ENCODE measurements around the gene CAPZB.

DNA sequence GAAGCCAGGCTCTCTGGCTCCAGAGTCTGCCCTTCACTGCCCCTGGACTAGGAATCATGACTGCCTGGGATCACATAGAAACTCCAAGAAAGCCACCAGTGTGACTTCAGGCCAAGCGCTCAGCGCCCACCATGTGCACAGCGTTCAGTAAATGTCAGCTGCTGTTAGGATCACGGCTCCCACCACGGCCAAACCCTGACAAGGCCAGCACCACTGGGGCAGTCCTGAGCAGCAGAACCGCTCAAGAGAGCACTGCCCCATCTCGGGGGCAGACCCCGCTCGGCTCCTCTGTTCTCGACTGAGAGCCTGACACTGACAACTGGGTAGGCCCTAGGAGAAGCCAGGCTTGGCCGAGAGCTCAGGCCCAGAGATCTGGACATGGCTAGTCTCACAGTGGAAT is 10.0 kb downstream of the CAPZB start:
- TF ChIP-seq BACH2 (CRISPR knock-in tag; IDR thresholded peaks at IDR 0.05; ENCODE audit: borderline replicate concordance) (no peak), ARNTL (CRISPR knock-in tag; IDR thresholded peaks at IDR 0.05; ENCODE audit: borderline replicate concordance, low read depth) (no peak)
- TF ChIP-seq, protein P1, sequence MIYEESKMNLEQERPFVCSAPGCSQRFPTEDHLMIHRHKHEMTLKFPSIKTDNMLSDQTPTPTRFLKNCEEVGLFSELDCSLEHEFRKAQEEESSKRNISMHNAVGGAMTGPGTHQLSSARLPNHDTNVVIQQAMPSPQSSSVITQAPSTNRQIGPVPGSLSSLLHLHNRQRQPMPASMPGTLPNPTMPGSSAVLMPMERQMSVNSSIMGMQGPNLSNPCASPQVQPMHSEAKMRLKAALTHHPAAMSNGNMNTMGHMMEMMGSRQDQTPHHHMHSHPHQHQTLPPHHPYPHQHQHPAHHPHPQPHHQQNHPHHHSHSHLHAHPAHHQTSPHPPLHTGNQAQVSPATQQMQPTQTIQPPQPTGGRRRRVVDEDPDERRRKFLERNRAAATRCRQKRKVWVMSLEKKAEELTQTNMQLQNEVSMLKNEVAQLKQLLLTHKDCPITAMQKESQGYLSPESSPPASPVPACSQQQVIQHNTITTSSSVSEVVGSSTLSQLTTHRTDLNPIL (CRISPR knock-in tag; IDR thresholded peaks at IDR 0.05; ENCODE audit: low read depth), result no peak
- TF ChIP-seq, protein P2, sequence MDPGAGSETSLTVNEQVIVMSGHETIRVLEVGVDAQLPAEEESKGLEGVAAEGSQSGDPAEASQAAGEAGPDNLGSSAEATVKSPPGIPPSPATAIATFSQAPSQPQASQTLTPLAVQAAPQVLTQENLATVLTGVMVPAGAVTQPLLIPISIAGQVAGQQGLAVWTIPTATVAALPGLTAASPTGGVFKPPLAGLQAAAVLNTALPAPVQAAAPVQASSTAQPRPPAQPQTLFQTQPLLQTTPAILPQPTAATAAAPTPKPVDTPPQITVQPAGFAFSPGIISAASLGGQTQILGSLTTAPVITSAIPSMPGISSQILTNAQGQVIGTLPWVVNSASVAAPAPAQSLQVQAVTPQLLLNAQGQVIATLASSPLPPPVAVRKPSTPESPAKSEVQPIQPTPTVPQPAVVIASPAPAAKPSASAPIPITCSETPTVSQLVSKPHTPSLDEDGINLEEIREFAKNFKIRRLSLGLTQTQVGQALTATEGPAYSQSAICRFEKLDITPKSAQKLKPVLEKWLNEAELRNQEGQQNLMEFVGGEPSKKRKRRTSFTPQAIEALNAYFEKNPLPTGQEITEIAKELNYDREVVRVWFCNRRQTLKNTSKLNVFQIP (CRISPR knock-in tag; IDR thresholded peaks at IDR 0.05; ENCODE audit: borderline replicate concordance, low read depth), result no peak

Data from SK-N-SH treated with all-trans-retinoic acid at 6 μM for 48 hours (cell line).